ENCODE measurements around the gene HPF1.
"Not testable (repeated sequence)": the region's sequence is repeated elsewhere in the genome, so short reads cannot be mapped to it uniquely, and the experiment has no call there.

Gene HPF1

GRCh38 chr4:169738604-169739003 lies 19.1 kb downstream of the HPF1 start:
- DNase-seq (ENCODE audit: low read depth in 2 of 2) = not testable (repeated sequence)

- DNase-seq (ENCODE audit: low read depth in 2 of 2) = no peak
Observed at GRCh38 chr4:169730564-169730963, 27.2 kb downstream of the HPF1 start.

DNA sequence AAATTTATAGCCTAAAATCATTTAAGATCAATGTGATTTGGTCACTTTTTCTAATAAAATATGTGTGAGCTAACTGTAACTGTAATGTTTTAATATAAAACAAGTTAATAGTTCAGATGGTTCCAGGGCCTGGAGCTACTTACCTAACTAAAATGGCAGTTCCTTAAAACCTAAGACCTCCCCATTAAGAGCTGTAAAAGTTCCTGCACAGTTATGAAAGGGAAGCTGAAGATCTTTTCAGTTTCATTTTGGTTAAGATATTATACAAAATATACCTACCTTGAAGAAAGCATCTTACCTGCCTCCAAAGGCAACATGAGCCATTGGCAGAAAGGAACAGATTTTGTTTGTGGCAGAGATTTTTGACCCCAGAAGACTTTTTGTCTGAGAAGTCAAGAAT lies 30.1 kb downstream of the HPF1 start:
- DNase-seq (ENCODE audit: low read depth in 2 of 2) = no peak

DNA sequence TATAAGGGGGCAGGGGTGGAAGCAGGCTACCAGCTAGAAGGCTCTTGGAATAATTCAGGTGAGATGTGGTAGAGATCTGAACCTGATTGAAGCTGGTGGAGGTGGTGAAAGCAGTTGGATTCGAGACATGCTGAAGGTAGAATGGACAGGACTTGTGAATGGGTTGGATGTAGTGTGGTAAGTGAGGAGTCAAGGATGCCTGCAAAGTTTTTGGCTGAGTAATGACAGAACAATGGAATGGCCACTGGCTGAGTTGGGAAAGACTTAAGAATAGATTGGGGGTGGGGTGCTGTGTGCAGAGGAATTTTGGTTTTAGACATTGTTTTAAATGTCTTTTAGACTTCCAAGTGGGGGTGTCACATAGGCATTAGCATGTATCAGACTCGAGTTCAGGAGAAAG lies 33.5 kb downstream of the HPF1 start:
- no peak for DNase-seq (ENCODE audit: low read depth in 2 of 2)

DNA sequence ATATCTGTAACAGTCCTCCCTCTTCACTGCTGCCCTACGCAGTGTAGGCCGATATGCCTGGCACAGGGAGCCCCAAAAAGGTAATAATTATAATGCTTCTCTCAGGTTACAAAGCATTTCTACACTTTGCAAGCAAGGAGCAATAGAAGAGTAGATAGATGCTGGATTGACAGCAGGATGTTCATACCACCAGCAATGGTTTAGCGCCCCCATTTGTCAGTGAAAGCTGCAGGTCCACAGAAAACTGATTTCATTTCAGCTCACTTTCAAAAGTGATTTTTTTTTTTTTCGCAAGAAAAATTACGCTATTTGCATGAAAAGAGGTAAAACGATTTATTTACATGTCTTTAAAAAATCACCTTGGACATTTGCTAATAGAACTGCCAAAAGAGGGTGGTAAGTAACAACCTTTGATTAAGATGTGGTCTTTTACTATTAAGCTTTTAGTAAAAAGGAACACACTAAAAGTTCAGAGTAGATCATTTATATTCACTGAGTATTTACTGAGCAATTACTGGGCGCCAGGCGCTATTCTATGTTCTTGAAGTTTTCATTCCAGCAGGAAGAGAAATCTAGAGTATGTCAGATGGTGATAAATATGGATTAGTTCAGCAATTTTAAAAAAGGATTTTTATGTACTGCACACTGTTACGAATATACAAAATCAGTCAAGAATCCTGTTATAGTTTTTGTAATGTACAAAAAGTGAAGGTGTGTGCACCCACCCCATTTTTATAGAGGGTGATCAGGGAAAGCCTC lies 34.4 kb downstream of the HPF1 start:
- DNase-seq (ENCODE audit: low read depth in 2 of 2) = no peak

GRCh38 chr4:169720529-169720928 lies 37.2 kb downstream of the HPF1 start:
- no peak for DNase-seq (ENCODE audit: low read depth in 2 of 2)

GRCh38 chr4:169716677-169717076 lies 41.1 kb downstream of the HPF1 start:
- DNase-seq (ENCODE audit: low read depth in 2 of 2) = no peak

GRCh38 chr4:169715826-169716225 lies 41.9 kb downstream of the HPF1 start:
- DNase-seq (ENCODE audit: low read depth in 2 of 2) = no peak

DNA sequence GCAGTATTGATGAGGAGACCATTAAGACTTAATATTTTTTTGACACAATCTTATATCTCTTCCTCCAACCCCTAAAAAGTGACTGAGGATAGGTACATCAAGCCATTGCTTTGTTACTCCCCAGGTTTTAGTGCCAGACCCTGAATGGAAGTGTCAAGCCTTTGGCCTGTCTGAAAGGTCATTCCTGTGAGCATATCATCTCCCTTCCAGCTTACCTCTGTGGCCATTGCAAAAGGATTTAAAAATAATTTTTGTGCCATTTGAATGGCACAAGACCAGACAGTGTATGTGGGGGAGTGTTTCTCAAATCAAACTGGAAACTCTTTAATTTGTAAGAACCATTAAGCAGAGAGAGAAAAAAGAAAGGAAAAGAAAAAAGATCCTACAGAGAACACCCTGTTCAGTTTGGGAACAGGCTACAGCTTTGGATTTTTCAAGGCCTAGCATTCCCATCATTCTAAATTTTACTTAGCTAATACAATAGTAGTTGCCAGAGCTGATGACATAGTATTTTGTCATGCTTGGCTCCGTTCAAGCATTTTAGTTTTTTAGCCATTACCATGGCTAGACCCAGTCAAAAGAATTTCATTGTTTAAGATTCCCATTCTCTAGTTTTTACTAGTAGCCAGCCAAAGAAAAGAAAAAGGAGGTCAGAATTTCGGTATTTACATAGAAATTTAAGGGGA lies 49.6 kb downstream of the HPF1 start:
- no peak for DNase-seq (ENCODE audit: low read depth in 2 of 2)

DNA sequence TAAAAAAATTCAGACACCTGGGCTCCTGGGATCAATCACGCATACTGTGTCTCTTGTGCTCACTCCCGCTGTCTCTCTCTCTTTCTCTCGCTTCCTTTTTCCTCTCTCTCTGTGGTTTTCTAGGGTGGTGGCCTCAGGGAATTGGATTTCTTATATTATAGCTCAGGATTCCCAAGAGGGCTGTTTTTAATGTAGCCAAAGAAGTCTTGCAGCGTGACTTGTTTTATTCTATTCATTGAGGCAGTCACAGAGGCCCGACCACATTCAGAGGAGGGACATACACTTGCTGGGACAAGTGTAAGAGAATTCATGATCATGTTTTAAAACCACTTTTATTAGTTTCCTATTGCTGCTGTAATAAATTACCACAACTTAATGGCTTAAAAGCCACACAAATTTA lies 59.4 kb downstream of the HPF1 start:
- DNase-seq (ENCODE audit: low read depth in 2 of 2) = no peak

DNA sequence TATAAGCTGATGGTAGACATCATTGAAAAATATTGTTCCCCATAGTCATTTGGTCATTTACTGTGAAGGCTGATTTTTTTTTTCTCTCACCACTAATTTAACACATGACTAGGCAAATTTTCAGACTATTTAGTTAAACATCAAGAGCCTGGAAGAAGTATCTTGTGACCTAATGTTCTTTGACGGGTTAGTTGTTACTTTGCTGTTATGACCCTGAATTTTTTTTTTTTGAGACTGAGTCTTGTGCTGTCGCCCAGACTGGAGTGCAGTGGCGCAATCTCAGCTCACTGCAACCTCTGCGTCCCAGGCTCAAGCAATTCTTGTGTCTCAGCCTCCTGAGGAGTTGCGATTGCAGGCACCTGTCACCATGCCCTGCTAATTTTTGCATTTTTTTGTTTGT lies 67.0 kb downstream of the HPF1 start:
- DNase-seq (ENCODE audit: low read depth in 2 of 2) = no peak

GRCh38 chr4:169689681-169690080 lies 68.1 kb downstream of the HPF1 start:
- no peak for DNase-seq (ENCODE audit: low read depth in 2 of 2)

- DNase-seq (ENCODE audit: low read depth in 2 of 2) = no peak
Observed at GRCh38 chr4:169682372-169683047, 75.2 kb downstream of the HPF1 start.
